Measurements from ENCODE around the gene KLF11.
"Not testable (repeated sequence)": the region's sequence is repeated elsewhere in the genome, so short reads cannot be mapped to it uniquely, and the experiment has no call there.

The KLF11 gene

DNA sequence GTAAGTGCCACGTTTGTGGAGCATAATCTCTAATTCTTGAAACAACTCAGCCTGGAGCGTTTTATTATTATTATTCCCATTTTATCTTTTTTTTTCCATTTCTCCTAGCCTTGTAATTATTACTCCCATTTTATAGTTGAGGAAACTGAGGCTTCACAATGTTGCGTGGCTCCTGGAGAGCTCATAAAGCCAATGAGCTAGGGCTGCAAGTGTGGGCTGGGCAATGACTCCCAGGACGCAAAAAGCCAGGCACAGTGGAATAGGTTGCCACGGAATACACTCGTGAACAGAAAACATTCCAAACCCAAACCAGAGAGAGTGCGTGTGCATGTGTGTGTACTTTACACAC is 13.5 kb upstream of the KLF11 start:
- H3K4me3 ChIP-seq (ENCODE audit: low read length): no peak overlapping the region
- DNase-seq (ENCODE audit: low read depth): no peak
- TF ChIP-seq, protein P1, sequence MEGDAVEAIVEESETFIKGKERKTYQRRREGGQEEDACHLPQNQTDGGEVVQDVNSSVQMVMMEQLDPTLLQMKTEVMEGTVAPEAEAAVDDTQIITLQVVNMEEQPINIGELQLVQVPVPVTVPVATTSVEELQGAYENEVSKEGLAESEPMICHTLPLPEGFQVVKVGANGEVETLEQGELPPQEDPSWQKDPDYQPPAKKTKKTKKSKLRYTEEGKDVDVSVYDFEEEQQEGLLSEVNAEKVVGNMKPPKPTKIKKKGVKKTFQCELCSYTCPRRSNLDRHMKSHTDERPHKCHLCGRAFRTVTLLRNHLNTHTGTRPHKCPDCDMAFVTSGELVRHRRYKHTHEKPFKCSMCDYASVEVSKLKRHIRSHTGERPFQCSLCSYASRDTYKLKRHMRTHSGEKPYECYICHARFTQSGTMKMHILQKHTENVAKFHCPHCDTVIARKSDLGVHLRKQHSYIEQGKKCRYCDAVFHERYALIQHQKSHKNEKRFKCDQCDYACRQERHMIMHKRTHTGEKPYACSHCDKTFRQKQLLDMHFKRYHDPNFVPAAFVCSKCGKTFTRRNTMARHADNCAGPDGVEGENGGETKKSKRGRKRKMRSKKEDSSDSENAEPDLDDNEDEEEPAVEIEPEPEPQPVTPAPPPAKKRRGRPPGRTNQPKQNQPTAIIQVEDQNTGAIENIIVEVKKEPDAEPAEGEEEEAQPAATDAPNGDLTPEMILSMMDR (IDR thresholded peaks at IDR 0.05; ENCODE audit: insufficient read depth, low read depth, low read length, missing control alignments): no peak

DNA sequence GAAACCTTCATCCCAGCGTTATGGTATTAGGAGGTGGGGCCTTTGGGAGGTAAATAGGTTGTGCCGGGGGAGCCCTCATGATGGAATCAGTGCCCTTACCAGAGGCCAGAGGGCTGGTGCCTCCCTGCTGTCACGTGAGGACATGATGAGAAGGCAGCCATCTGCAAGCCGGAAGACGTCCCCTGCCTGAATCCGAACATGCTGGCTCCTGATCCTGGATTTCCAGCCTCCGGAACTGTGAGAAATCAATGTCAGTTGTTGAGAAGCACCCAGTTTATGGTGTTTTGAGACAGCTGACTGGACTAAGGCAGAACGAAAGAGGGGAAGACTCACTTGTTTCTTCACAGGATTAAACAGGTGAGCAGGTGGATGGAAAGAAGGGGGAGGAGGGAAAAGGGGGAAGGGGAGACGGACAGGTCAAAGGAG is 13.0 kb upstream of the KLF11 start:
- no peak for DNase-seq (ENCODE audit: low read depth)
- no peak overlapping the region for H3K4me3 ChIP-seq (ENCODE audit: low read length)
- TF ChIP-seq, protein P1 (IDR thresholded peaks at IDR 0.05; ENCODE audit: insufficient read depth, low read depth, low read length, missing control alignments): no peak

DNA sequence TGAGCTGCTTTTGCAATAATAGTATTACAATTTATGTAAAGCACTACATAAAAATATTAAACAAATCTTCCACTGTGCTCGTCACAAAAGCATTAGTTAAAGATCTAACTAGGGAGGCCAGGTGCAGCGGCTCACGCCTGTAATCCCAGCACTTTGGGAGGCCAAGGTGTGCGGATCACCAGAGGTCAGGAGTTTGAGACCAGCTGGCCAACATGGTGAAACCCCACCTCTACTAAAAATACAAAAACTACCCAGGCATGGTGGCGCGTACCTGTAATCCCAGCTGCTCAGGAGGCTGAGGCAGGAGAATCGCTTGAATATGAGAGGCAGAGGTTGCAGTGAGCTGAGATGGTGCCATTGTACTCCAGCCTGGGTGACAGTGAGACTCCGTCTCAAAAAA is 12.6 kb upstream of the KLF11 start:
- not testable (repeated sequence) for DNase-seq (ENCODE audit: low read depth); H3K4me3 ChIP-seq (ENCODE audit: low read length)

DNA sequence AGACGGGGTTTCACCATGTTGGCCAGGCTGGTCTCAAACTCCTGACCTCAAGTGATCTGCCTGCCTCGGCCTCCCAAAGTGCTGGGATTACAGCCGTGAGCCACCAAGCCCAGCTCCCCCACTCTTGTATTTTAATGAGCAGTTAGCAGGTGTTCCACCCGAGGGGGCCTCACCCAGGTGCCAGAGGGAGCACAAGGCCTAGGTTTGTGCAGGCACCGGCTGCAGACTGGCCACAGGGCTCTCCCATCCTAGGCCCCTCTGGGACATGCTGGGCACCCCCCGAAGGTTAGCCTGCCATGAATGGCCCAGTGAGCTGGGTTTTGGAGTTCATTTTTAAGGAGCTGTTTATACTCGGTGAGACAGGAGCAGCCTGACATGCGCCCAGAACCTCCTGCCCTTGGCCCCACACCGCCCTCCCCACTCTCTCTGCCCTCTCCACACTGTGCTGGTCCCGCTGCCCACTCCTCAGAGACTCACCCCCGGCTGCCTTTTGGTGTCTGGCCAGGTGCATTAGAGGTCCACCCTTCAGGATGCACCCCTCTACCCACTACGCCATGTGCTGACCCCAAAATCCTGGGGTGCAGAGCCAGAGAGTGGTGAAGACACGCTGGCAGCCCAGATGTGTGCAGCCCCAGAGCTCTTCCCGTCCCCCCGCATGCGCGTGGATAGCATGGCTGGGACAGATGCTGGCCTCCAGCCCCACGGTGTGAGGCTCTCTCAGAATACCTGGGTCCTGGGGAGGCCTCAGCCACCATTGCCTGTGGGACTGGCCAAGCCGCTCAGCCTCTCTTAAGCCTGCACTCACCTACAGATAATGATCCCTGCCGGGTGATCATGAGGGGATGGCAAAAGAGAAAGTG is 11.2 kb upstream of the KLF11 start:
- DNase-seq (ENCODE audit: low read depth): no peak
- TF ChIP-seq, protein P1 (IDR thresholded peaks at IDR 0.05; ENCODE audit: insufficient read depth, low read depth, low read length, missing control alignments): no peak
- H3K4me3 ChIP-seq (ENCODE audit: low read length): no peak overlapping the region

DNA sequence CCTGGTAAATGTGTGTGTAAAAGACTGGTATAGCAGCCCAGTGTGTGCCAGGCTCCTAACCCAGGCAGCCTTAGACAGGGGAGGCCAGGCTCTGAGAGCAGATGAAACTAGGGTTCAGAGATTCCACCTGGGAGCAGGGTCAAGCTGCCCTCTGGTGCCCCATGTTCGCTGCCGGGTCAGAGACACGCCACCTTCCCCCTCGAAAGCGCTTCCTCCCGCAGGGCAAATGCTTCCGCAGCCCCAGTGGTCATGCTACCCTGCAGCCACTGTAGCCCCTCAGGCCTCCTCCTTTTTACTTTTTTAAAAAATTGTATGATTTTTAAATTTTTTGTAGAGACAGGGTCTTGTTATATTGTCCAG is 10.6 kb upstream of the KLF11 start:
- no peak overlapping the region for H3K4me3 ChIP-seq (ENCODE audit: low read length)
- no peak for DNase-seq (ENCODE audit: low read depth)
- TF ChIP-seq, protein P1 (IDR thresholded peaks at IDR 0.05; ENCODE audit: insufficient read depth, low read depth, low read length, missing control alignments): no peak

DNA sequence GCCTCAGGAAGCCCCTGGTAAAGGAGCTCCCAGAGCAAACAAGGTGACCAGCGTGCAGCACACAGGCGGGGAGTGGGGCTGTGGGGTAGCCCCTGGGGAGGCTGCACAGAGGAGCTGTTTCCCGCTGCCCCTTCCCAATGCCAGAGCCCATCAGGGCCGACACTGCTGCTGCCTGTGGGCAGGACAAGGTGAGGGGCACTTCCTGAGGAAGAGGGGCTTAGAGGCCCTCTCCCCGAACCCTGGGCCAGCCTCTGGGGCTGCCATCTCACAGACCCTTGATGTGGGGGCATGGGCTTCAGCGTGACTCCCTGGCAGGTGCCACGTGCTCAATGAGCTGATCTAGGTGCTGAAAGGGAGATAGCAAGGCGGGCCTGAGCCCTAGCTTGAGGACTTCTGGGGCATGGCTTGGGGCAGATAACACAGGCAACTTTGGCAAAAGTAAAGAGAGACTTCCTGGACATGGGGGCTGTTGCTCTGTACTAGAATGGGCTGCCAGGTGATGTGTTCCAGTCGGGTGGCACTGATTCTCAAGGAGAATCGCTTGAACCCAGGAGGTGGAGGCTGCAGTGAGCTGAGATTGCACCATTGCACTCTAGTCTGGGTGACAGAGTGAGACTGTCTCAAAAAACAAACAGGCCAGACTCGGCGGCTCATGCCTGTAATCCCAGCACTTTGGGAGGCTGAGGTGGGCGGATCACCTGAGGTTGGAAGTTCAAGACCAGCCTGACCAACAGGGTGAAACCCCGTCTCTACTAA is 9.9 kb upstream of the KLF11 start:
- H3K4me3 ChIP-seq (ENCODE audit: low read length): no peak overlapping the region
- no peak for DNase-seq (ENCODE audit: low read depth)
- TF ChIP-seq, protein P1 (IDR thresholded peaks at IDR 0.05; ENCODE audit: insufficient read depth, low read depth, low read length, missing control alignments): no peak

DNA sequence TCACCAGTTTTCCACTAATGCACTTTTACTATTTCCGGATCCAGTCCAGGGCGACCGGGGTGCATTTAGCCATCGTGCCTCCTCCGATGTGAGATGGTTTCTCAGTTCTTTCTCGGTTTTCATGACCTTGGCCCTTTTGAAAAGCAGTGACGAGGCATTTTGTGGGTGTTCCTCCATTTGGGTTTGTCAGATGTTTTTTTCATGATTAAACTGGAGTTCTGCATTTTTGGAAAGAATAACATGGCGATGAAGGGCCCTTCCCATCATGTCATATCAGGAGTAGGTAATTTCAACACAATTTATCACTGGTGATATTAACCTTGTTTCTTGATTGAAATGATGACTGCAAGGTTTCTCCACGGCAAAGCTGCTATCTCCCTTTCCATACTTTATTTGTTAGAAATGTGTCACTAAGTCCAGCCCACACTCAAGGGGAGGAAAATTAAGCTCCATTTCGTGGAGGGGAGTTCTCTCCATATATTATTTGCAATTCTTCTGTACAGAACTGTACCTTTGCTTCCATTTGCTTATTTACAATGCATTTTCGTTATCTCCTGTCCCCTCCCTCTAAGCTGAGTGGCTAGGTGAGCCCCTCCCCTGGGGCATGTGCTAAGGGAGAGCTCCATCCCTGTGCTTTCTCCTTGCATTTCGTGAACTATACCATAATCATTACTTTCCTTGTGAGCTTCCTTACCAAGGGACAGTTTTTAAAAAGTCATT is 8.9 kb upstream of the KLF11 start:
- TF ChIP-seq, protein P1 (IDR thresholded peaks at IDR 0.05; ENCODE audit: insufficient read depth, low read depth, low read length, missing control alignments): no peak
- no peak for DNase-seq (ENCODE audit: low read depth)
- H3K4me3 ChIP-seq (ENCODE audit: low read length): no peak overlapping the region

Data from epithelial cell of esophagus (primary cell).